Measurements from ENCODE around the gene TMEM198.

GRCh38 chr2:219554350-219554749 lies 10.5 kb downstream of the TMEM198 start:
- TF ChIP-seq CTCF (conservative IDR thresholded peaks at IDR 0.05) (no peak), ZFX (IDR thresholded peaks at IDR 0.05) (no peak)

All from C4-2B (cell line).